Astrocyte of the spinal cord (primary cell): ENCODE data around the gene TGFBRAP1.

Experiments
- DNase-seq: peaks from one replicate; pipeline ENCODE4 v3.0.0; 2011; ENCODE audit warnings: low read depth, low spot score
- H3K4me3 ChIP-seq: 2 replicates; pipeline ENCODE4 v1.5.1; 2011; ENCODE audit warnings: low read depth, mild to moderate bottlenecking, low read length, moderate library complexity
- CTCF ChIP-seq: IDR thresholded peaks from 2 replicates; pipeline ENCODE4 v1.5.1; 2012; ENCODE audit warnings: low read depth, mild to moderate bottlenecking, low read length, inconsistent platforms
- in situ Hi-C: cut with HindIII; loops from 2 replicates; pipeline ENCODE4 v1.10.0; 2017; ENCODE audit warnings: low sequenced_read_pairs

The TGFBRAP1 gene

GRCh38 chr2:105317937-105318336 lies 11.6 kb downstream of the TGFBRAP1 start:
- no peak for TF ChIP-seq CTCF
- in situ Hi-C loops, result no loop called here
- no peak overlapping the region for H3K4me3 ChIP-seq
- DNase-seq, result no peak

DNA sequence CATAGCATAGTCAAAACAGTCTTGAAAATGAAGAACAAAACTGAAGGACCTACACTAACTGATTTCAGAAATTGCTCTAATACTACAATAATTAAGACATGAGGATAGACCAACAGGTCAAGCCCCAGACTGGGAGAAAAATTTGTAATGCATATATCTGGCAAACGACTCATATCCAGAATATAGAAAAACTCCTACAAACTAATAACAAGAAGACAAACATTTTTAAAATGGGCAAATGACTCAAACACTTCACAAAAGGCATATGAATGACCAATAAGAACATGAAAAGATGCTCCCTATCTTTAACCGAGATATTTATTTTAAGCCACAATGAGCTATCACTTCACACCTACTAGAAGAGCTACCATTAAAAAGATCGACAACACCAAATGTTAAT lies 14.2 kb downstream of the TGFBRAP1 start:
- no peak for TF ChIP-seq CTCF
- H3K4me3 ChIP-seq, result no peak overlapping the region
- in situ Hi-C loops, result no loop called here
- DNase-seq, result no peak

DNA sequence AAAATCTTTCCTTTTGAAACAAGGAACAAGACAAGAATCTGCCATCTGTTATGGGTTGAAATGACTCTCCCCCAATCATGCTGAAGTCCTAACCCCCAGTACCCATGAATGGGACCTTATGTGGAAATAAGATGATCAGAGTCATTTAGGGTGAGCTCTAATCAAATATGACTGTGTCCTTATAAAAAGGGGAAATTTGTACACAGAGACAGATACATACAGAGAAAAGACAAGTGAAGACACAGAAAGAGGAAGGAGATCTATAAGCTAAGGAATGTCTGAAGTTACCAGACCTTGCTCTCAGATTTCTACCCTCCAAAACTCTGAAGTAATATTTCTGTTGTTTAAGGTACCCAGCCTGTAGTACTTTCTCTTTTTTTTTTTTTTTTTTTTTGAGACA lies 15.7 kb downstream of the TGFBRAP1 start:
- no peak for TF ChIP-seq CTCF
- DNase-seq, result no peak
- in situ Hi-C loops, result no loop called here
- H3K4me3 ChIP-seq, result no peak overlapping the region

- no peak overlapping the region for H3K4me3 ChIP-seq
- no peak for DNase-seq
- no peak for TF ChIP-seq CTCF
- in situ Hi-C loops, result no loop called here
Measured at GRCh38 chr2:105309147-105309545, 20.4 kb downstream of the TGFBRAP1 start.

DNA sequence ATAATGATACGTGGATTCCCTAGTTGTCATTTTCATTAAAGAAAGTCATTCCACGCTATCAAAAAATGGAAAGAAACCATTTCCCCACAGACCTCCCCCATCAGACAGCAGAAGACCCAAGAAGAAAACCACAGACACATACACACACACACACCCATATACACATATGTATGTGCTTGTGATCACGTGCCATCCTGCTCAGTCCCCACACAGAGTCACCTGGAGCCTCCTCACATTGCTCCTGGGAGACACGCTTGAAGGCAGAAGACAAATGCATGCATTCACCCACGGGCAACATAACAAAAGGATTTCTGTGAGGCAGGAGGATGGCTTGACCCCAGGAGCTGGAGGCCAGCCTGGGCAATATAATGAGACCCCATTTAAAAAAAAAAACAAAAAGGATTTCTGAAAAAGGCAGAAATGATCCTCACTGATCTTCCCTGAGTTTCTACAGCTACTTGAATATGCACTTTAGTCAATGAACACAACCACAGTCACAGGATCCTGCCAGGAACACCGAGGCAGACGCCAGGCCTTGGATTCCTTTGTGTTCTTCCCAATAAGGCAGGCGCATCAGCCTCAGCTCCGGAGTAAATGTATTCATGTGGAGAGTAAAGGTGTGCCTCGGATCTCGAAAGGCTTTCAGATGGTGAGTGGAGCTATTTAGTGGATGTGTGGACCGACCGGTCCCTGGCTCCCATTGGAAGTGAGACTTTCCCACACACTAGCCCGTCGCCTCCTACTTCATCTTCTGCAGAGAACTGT lies 21.0 kb downstream of the TGFBRAP1 start:
- no peak overlapping the region for H3K4me3 ChIP-seq
- no peak for TF ChIP-seq CTCF
- in situ Hi-C loops, result no loop called here
- no peak for DNase-seq

DNA sequence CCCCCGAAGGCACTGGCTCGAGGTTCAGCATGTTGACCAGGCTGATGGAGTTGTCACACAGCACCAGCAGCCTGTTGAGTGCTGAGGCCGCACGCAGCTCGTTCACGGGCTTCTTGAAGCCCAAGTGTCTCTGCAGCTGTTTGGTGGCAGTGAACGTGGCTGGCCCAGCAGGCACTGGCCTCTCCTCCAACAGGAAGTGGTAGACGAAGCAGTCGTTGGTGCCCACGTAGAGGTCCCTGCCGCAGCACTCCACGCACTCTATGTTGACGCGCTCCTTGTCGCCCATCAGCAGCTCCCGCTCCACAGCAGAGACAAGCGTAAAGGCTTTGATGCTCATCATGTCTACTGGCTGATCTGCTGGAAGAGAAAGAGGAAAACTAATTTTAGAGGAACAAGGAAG lies 21.6 kb downstream of the TGFBRAP1 start:
- DNase-seq, result no peak
- in situ Hi-C loops, result no loop called here
- TF ChIP-seq CTCF, result no peak
- no peak overlapping the region for H3K4me3 ChIP-seq

DNA sequence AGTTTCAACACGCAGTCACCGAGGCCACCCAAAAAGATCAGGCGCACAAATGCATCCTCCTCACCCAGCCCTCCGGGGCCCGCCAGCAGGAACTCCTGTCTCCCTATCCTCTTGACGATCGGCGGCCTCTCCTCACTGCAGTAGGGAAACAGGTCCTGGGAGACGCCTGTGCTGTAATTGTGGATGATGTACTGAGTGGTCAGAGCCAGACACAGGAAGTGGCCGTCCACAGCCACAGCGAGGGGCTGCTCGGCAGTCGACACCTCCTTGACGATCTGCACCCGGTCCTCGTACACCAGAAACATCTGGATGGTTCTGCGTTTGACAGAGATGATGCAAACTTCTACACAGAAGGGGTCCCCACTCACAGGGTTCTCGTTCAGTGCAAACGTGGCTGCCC lies 22.0 kb downstream of the TGFBRAP1 start:
- H3K4me3 ChIP-seq, result no peak overlapping the region
- DNase-seq, result no peak
- in situ Hi-C loops, result no loop called here
- TF ChIP-seq CTCF, result no peak
